MM.1S (cell line): ENCODE results near the gene PRMT2.

ENCODE experiments used
- DNase-seq: peaks from one replicate; pipeline ENCODE4 v3.0.0-alpha.2; 2015
- H2AFZ ChIP-seq: fragments of 300-600 bp; sonication (generic); 2 replicates; pipeline ENCODE4 v1.6.0; 2016; ENCODE audit warnings: antibody characterized with exemption, low read length
- H3F3A ChIP-seq: fragments of 300-600 bp; sonication (generic); 2 replicates; pipeline ENCODE4 v1.6.1; 2016; ENCODE audit warnings: mild to moderate bottlenecking, antibody characterized with exemption, low read length, moderate library complexity, mixed read lengths; ENCODE audit not compliant: insufficient read depth
- H3K27ac ChIP-seq: fragments of 300-600 bp; sonication (generic); 2 replicates; pipeline ENCODE4 v1.5.1; 2016; ENCODE audit warnings: mild to moderate bottlenecking, low read length
- H3K27me3 ChIP-seq: fragments of 300-600 bp; sonication (generic); replicated peaks from 2 replicates; pipeline ENCODE4 v1.6.0; 2016; ENCODE audit warnings: low read length; ENCODE audit not compliant: insufficient read depth
- H3K36me3 ChIP-seq: fragments of 300-600 bp; sonication (generic); replicated peaks from 2 replicates; pipeline ENCODE4 v1.6.1; 2016; ENCODE audit warnings: mild to moderate bottlenecking, low read length, mixed read lengths; ENCODE audit not compliant: insufficient read depth
- H3K4me1 ChIP-seq: fragments of 300-600 bp; sonication (generic); 2 replicates; pipeline ENCODE4 v1.6.1; 2016; ENCODE audit warnings: low read length, mixed read lengths
- H3K4me2 ChIP-seq: fragments of 300-600 bp; sonication (generic); 2 replicates; pipeline ENCODE4 v1.6.0; 2016; ENCODE audit warnings: low read depth, low read length
- H3K4me3 ChIP-seq: fragments of 300-600 bp; sonication (generic); 2 replicates; pipeline ENCODE4 v1.5.1; 2016; ENCODE audit warnings: low read length, mixed read lengths
- H3K79me2 ChIP-seq: fragments of 300-600 bp; sonication (generic); 2 replicates; pipeline ENCODE4 v1.6.1; 2016; ENCODE audit warnings: mixed run types, low read length, mixed read lengths
- H3K9ac ChIP-seq: fragments of 300-600 bp; sonication (generic); 2 replicates; pipeline ENCODE4 v1.6.1; 2016; ENCODE audit warnings: low read length, mixed read lengths
- H3K9me2 ChIP-seq: fragments of 300-600 bp; sonication (generic); replicated peaks from 2 replicates; pipeline ENCODE4 v1.6.1; 2016; ENCODE audit warnings: mild to moderate bottlenecking, low read length, mixed read lengths; ENCODE audit not compliant: insufficient read depth
- H3K9me3 ChIP-seq: fragments of 300-600 bp; sonication (generic); replicated peaks from 2 replicates; pipeline ENCODE4 v1.6.1; 2016; ENCODE audit warnings: mild to moderate bottlenecking, low read length, mixed read lengths; ENCODE audit not compliant: insufficient read depth
- H4K20me1 ChIP-seq: fragments of 300-600 bp; sonication (generic); 2 replicates; pipeline ENCODE4 v1.6.1; 2016; ENCODE audit warnings: mild to moderate bottlenecking, low read length, moderate library complexity, mixed read lengths; ENCODE audit not compliant: insufficient read depth
- EZH2 ChIP-seq: fragments of 300-600 bp; sonication (generic); optimal IDR thresholded peaks from 2 replicates; pipeline ENCODE3; 2017; ENCODE audit warnings: low read depth, mild to moderate bottlenecking, antibody characterized with exemption, low read length, mixed read lengths
- EZH2phosphoT487 ChIP-seq: fragments of 300-600 bp; sonication (generic); IDR thresholded peaks from 2 replicates; pipeline ENCODE4 v1.6.1; 2018; ENCODE audit warnings: antibody characterized with exemption, low read length
- TF ChIP-seq, protein P1 (sequence below): fragments of 300-600 bp; sonication (generic); IDR thresholded peaks from 2 replicates; pipeline ENCODE4 v1.5.1; 2016; ENCODE audit warnings: antibody characterized with exemption, low read length, mixed read lengths

Gene PRMT2

GRCh38 chr21:46662367-46662654, 26.8 kb downstream of the PRMT2 start:
- Histone ChIP-seq H3K4me1 (no peaks in the 10 kb centered on the region), H3K4me2 (no peak overlapping the region), H4K20me1 (no peaks in the 10 kb centered on the region), H2AFZ (no peak overlapping the region), H3K36me3 (no peaks in the 10 kb centered on the region), H3K9me2 (no peaks in the 10 kb centered on the region), H3K79me2 (no peaks in the 10 kb centered on the region), H3F3A (no peaks in the 10 kb centered on the region), H3K9me3 (no peaks in the 10 kb centered on the region), H3K9ac (no peak overlapping the region), H3K27ac (no peak overlapping the region), H3K4me3 (no peak overlapping the region), H3K27me3 (no peaks in the 10 kb centered on the region)
- DNase-seq = no peak
- TF ChIP-seq EZH2phosphoT487 (no peak), EZH2 (no peak)
- TF ChIP-seq, protein P1, sequence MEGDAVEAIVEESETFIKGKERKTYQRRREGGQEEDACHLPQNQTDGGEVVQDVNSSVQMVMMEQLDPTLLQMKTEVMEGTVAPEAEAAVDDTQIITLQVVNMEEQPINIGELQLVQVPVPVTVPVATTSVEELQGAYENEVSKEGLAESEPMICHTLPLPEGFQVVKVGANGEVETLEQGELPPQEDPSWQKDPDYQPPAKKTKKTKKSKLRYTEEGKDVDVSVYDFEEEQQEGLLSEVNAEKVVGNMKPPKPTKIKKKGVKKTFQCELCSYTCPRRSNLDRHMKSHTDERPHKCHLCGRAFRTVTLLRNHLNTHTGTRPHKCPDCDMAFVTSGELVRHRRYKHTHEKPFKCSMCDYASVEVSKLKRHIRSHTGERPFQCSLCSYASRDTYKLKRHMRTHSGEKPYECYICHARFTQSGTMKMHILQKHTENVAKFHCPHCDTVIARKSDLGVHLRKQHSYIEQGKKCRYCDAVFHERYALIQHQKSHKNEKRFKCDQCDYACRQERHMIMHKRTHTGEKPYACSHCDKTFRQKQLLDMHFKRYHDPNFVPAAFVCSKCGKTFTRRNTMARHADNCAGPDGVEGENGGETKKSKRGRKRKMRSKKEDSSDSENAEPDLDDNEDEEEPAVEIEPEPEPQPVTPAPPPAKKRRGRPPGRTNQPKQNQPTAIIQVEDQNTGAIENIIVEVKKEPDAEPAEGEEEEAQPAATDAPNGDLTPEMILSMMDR = no peak

DNA sequence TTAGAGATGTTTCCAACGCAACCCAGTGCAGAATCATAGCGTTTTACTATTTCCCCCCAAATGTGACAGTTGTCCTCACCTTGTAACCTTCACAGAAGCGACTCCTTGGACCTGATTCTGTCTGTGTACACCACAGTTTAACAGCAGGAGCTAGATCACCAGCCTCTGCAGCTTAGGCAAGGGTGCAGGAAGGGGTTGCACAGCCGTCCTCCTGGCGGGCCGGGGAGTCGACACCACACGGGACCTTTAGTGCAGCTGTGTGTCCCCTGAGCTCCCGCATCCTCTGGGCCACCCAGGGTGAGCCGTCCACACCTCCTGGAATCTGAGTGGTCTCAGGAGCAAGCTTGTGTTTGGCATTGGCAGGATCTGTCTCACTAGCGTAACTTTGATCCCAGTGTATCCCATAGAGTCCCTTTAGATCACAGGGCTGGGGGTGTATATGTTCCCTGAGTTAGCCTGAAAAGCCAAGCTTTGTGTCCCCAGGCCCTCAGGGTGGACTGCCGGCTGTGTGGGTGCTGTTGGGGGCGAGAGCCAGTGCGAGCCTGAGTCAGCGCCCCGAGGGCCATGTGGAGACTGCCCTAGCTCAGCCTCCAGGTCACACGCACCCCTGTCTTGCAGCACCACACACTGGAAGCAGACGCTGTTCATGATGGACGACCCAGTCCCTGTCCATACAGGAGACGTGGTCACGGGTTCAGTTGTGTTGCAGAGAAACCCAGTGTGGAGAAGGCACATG, 27.5 kb downstream of the PRMT2 start:
- H3K4me3 ChIP-seq = no peak overlapping the region
- no peaks in the 10 kb centered on the region for H3K9me2 ChIP-seq

GRCh38 chr21:46663754-46664153, 28.3 kb downstream of the PRMT2 start:
- Histone ChIP-seq H3K9me3 (no peaks in the 10 kb centered on the region), H3K36me3 (no peaks in the 10 kb centered on the region), H3K79me2 (no peaks in the 10 kb centered on the region), H3K27ac (no peak overlapping the region), H3K4me2 (no peak overlapping the region), H3K4me1 (no peaks in the 10 kb centered on the region), H3K4me3 (no peak overlapping the region), H2AFZ (no peak overlapping the region), H4K20me1 (no peaks in the 10 kb centered on the region), H3K9ac (no peak overlapping the region), H3K27me3 (peaks cover 9% of the 10 kb centered on the region), H3K9me2 (no peaks in the 10 kb centered on the region), H3F3A (no peaks in the 10 kb centered on the region)
- TF ChIP-seq, protein P1 = no peak
- TF ChIP-seq EZH2 (no peak), EZH2phosphoT487 (no peak)
- no peak for DNase-seq

More for the DNA sequence above, 27.5 kb downstream of the PRMT2 start:
- Histone ChIP-seq H3K4me2 (no peak overlapping the region), H3K27ac (no peak overlapping the region), H4K20me1 (no peaks in the 10 kb centered on the region), H3K36me3 (no peaks in the 10 kb centered on the region), H3K9ac (no peak overlapping the region), H3F3A (no peaks in the 10 kb centered on the region), H3K9me3 (no peaks in the 10 kb centered on the region), H3K4me1 (no peaks in the 10 kb centered on the region), H3K79me2 (no peaks in the 10 kb centered on the region), H2AFZ (no peak overlapping the region), H3K27me3 (peaks cover 4% of the 10 kb centered on the region)
- TF ChIP-seq EZH2 (no peak), EZH2phosphoT487 (no peak)
- TF ChIP-seq, protein P1 = no peak
- no peak for DNase-seq
